ENCODE results near the gene IL12RB2.

DNA sequence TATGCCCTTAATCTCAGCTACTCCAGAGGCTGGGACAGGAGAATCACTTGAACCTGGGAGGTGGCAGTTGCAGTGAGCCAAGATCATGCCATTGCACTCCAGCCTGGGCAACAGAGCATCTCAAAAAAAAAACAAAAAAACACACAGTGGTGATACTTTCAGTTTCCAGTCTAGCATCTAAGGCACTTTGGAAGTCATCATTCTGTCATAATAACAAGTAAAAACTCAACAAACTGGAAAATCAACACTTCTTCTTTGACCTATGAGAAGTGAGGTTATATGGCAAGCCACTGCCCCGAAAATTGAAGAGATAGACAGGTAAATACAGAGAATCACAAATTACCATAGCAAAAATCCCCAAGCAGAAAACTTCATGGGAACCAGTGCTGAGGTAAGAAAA, 51.9 kb downstream of the IL12RB2 start:
- TF ChIP-seq, protein P1, sequence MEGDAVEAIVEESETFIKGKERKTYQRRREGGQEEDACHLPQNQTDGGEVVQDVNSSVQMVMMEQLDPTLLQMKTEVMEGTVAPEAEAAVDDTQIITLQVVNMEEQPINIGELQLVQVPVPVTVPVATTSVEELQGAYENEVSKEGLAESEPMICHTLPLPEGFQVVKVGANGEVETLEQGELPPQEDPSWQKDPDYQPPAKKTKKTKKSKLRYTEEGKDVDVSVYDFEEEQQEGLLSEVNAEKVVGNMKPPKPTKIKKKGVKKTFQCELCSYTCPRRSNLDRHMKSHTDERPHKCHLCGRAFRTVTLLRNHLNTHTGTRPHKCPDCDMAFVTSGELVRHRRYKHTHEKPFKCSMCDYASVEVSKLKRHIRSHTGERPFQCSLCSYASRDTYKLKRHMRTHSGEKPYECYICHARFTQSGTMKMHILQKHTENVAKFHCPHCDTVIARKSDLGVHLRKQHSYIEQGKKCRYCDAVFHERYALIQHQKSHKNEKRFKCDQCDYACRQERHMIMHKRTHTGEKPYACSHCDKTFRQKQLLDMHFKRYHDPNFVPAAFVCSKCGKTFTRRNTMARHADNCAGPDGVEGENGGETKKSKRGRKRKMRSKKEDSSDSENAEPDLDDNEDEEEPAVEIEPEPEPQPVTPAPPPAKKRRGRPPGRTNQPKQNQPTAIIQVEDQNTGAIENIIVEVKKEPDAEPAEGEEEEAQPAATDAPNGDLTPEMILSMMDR (IDR thresholded peaks at IDR 0.05; ENCODE audit: low read depth, low read length): no peak
- no peak for TF ChIP-seq POLR2A (IDR thresholded peaks at IDR 0.05; ENCODE audit: extremely low read depth, insufficient read length)

Measured in NB4 (cell line).